ENCODE results near the gene MYEOV.

The MYEOV gene

GRCh38 chr11:69265210-69265609 is 28.7 kb upstream of the MYEOV start:
- no peak for DNase-seq (ENCODE audit: low read depth in 2 of 2, low spot score in 1 of 2)

DNA sequence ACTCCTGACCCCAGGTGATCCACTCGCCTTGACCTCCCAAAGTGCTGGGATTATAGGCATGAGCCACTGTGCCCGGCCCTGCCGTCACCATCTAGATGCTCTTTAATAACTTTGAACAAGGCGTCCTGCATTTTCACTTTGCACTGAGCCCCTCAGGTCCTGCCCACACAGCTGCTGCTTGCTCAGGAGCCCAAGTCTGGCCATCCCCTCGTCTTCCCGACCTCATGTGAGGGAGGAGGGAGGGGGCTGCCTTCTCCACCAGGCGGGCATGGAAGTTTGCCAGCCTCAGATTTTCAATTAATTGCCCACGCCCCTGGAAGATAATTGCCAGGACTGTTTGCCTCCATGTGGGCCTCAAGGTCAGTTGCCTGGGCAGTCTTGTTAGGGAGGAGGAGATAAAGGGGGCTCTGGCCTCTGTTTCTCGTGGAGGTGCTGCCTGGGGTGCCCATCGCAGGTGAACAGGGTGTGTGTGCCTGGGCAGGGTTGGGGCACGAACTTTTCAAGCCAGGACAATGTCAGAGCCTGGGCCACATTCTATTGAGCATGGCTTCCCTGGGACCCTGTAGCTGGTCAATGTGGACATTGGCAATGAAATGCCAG is 27.9 kb upstream of the MYEOV start:
- no peak for DNase-seq (ENCODE audit: low read depth in 2 of 2, low spot score in 1 of 2)

DNA sequence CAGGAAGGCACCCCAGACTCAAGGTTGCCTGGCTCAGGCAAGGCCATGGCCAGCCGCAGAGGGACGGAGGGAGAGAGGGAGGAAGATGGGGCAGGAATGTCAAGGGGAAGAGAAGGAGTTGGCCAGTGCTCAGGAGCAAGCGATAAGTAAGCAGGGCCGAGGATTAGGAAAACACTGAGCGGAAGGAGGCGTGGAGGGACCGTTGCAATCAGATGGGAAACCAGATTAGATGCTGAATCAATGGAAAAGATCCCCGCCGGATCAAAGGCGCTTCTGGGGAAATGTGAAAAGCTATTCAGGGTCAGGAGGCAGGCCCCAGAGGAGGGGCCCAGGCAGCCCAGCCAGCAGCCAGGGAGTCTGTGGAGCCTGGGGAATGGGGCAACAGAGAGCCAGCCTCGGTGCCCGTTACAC is 26.6 kb upstream of the MYEOV start:
- DNase-seq (ENCODE audit: low read depth in 2 of 2, low spot score in 1 of 2), result no peak

DNA sequence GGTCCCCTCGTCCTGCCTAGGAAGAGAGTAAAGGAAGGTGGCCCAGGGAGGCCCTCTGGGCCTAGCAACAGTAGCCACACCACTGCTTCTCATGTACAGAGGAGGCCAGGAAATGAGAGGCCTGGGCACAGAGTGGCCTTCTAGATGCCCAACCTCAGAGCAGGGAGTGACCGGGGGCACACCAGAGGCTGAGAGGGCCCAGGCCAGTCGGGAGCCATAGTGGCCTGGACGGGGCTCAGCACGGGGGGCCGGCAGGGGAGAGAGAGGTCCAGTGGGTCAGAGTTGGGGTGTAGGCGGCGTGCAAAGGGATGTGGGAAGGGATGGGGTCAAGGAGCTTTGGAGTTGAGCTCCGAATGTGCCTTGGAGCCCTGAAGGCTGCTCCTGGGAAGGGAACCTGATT is 25.0 kb upstream of the MYEOV start:
- no peak for DNase-seq (ENCODE audit: low read depth in 2 of 2, low spot score in 1 of 2)

DNA sequence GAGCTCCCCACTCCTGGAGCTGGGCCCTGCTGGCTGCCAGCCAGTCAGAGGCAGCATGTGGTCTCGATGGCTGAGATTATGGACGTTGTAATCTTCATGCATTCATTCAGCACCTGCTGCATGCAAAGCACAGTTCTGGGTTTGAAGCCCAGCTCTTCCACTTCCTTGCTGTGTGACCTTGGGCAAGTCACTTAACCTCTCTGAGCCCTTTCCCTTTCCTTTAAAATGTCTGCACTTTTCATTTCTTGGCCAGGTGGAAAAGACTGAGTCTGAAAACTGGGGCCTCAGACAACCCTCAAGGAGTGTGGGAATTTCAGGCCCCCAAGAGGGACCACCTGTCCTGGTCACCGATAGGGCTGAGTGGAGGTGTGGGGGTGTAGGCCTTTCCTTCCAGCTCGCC is 24.6 kb upstream of the MYEOV start:
- no peak for DNase-seq (ENCODE audit: low read depth in 2 of 2, low spot score in 1 of 2)

DNA sequence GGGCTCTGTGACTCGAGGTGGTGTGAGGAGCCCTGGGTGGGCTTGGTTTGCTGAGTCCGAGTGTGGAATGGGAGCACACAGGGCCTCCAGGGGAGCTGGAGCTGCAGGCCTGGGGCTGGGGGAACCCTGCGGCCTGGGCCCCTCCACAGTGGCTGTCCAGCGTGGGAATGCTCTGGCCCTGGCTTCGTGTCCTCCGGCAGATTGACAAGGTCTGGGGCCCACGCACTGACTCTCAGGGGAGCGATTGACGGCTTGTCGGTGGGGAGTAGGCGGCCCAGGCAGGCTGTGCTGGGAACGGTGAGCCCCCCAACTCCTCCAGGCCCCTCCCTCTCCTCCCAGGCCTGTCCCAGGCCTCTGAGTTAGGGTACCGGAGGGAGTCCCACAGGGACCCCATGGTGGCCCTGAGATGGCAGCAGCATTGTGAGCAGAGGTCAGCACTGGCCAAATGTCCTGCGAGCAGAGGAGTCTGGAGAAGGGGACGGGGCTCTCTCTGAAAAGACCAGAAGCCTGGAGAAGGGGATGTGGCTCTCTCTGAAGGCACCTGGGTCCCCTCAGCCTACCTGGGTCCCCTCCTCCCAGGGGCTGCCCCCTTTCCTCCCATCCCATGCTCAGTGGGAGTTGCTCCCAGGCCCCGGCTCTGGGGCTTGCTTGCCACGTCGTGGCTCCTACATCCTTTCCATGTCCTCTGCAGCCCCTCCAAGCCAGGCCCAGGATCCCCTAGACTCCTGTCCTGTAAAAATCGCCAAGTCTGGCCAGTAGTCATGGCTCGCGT is 23.8 kb upstream of the MYEOV start:
- no peak for DNase-seq (ENCODE audit: low read depth in 2 of 2, low spot score in 1 of 2)

GRCh38 chr11:69270941-69271340 is 23.0 kb upstream of the MYEOV start:
- DNase-seq (ENCODE audit: low read depth in 2 of 2, low spot score in 1 of 2), result no peak

DNA sequence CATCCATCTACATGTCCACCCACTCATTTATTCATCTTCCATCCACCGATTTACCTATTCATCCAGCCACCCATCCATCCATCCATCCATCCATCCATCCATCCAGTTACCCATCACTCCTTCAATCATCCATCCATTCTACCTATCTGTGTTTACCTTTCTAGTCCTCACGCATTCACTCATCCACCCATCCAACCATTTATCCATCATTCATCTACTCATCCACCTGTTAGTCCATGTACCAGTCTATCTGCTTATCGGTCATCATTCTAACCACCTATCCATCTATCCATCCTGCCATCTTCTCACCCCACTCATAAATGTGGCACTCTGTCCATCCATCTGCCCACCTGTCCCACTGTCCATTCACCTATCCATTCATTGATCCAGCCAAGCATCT is 21.9 kb upstream of the MYEOV start:
- no peak for DNase-seq (ENCODE audit: low read depth in 2 of 2, low spot score in 1 of 2)

DNA sequence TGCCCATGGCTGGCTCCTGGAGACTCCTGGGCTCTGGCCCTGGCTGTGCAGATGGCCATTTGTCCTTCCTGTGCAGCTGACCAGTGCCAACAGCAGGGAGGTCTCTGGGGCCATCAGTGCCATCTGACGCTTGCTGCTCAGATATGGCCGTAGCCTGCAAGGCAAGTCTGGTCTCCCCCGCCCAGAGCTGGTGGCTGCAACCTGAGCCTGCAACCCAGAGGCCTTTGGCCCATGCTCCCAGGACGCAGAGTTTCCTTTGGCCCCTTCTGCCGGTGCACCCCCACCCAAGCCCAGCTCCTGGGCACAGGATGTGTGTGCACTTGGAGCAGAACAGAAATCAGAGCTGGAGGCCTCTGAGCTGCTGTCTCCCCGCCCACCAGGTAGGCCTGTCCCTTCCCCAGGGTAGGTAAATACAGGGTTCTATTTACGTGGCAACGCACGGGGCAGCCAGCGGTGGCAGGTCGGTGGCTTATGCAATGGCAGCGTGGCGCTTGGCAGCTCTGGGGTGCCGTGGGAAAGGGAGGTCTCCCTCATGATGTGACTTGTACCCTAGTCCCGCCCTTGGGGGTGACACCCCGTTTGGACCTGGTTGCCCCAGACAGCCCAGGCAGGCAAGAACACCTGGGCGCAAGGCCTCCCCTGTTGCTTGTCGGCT is 21.0 kb upstream of the MYEOV start:
- no peak for DNase-seq (ENCODE audit: low read depth in 2 of 2, low spot score in 1 of 2)

- DNase-seq (ENCODE audit: low read depth in 2 of 2, low spot score in 1 of 2), result no peak
Observed at GRCh38 chr11:69273571-69273970, 20.4 kb upstream of the MYEOV start.

- no peak for DNase-seq (ENCODE audit: low read depth in 2 of 2, low spot score in 1 of 2)
Observed at GRCh38 chr11:69274531-69275016, 19.4 kb upstream of the MYEOV start.

DNA sequence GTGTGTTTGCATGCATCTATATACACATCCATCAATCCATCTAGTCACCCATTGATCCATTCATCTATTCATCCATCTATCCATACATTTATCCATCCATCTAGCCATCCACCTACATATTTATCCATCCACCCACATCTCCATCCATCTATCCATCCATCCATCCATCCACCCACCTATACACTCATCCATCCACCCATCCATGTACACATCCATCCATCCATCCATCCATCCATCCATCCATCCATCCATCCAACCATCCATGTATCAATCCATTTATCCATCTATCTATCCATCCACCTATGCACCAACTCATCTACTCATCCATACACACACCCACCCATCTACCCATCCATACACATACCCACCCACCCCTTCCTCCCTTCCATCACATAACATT is 18.8 kb upstream of the MYEOV start:
- DNase-seq (ENCODE audit: low read depth in 2 of 2, low spot score in 1 of 2), result no peak

DNA sequence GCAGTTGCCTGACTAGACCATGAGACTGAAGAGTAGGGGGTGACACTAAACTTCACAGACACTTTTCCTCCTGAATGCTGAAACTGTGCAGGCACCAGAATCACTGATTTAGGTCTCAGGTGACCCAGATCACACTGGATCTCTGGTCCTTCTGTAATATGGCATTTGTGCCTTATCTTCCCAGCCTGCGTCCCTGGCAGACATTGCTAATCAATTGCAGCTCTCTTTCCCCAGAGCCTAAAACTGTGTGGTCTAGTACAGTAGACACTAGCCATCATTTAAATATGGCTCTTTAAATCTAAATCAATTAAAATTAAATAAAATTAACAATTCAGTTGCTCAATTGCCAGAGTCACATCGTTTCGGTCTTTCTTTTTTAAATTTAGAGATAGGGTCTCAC is 17.8 kb upstream of the MYEOV start:
- DNase-seq (ENCODE audit: low read depth in 2 of 2, low spot score in 1 of 2), result no peak

- no peak for DNase-seq (ENCODE audit: low read depth in 2 of 2, low spot score in 1 of 2)
Observed at GRCh38 chr11:69277074-69277809, 16.7 kb upstream of the MYEOV start.

DNA sequence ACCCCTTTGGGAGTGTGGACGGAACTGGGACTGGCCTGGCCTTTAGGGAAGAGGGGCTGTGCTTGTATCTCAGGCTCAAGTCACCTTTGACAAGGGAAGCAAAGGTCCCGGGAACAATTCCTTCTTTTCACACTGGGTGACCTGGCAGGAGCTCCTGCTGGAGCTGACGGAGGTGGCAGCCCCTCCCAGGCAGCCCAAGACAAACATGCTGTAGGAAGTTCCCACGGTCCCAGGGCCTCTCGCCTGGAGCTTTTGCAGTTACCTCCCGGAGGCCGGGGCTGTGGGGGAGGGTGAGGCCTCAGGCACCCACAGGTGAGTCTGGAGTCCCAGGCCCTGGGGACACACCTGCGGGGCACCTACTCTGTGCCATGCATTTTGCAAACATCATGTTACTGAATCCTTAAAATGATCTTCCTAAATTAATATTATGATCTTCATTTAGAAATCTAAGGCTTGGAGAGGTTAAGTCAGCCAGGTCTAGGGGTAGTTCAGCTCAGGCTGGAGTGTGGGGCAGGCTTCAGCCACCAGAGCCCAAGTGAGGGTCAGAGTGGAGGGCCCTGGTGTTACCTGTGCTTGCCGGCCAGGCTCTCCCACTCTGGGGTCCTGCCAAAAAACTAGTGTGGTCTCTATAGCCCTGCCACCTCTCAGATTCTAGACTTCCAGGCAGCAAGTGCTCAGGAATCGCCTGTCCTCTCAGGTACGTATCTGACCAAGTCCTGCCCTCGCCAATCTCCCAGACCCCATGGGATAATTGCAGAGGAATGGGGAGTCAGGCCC is 15.7 kb upstream of the MYEOV start:
- no peak for DNase-seq (ENCODE audit: low read depth in 2 of 2, low spot score in 1 of 2)

DNA sequence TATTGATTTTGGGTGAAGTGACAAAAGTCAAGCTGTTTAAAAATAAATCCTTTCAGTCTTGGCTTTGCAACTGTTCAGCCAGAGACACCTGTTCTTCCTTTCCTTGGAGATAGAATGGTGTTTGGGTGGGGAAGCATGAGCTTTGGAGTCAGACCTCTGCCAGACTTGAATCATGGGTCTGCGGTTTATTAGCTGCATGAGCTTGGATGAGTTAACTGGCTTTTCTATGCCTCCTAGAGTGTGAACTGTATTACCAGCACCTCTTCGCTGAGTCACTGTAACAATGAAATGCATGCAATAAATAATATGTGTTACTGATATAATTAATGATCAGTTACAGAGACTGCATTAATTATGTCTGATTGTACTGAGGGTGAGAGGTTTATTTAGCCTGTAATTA is 13.5 kb upstream of the MYEOV start:
- no peak for DNase-seq (ENCODE audit: low read depth in 2 of 2, low spot score in 1 of 2)

DNA sequence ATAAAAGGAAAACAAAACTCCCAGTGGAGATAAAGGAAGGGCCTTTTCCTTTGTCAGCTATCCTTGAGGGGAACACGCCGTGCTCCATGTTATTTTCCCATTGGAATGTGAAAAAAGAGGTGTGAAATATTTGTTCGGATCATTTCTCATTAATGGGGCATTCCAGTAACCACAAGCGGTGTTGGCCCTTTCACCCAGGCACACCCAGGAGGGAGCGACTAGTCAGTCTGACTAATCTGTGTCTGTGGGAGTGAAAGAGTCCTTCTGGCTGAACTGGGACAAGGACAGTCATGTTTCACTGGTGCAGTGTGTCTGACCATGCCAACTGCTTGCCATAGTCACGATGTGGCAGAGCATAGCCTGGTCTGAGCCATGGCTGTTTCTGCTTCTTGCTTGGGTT is 13.0 kb upstream of the MYEOV start:
- no peak for DNase-seq (ENCODE audit: low read depth in 2 of 2, low spot score in 1 of 2)

- no peak for DNase-seq (ENCODE audit: low read depth in 2 of 2, low spot score in 1 of 2)
Observed at GRCh38 chr11:69283446-69283845, 10.5 kb upstream of the MYEOV start.

- no peak for DNase-seq (ENCODE audit: low read depth in 2 of 2, low spot score in 1 of 2)
Observed at GRCh38 chr11:69284081-69284511, 9.9 kb upstream of the MYEOV start.

- DNase-seq (ENCODE audit: low read depth in 2 of 2, low spot score in 1 of 2), result no peak
Observed at GRCh38 chr11:69285091-69285490, 8.9 kb upstream of the MYEOV start.

GRCh38 chr11:69285766-69286165 is 8.2 kb upstream of the MYEOV start:
- DNase-seq (ENCODE audit: low read depth in 2 of 2, low spot score in 1 of 2), result no peak
